GM23338 (cell line): Measurements from ENCODE around the gene RPS3A. TPM values are rescaled to one million over a fixed set of nuclear protein-coding genes. Genes with fewer than 3 reads are reported as not detected.

Experiments used
- ATAC-seq: fragments of 200-7000 bp; cut with Tn5 transposase; 3 replicates; pipeline ENCODE4 v1.9.1; 2020
- DNase-seq: peaks from one replicate; pipeline ENCODE4 v3.0.0-alpha.2; 2015; ENCODE audit warnings: low spot score
- H2AFZ ChIP-seq: fragments of 200-600 bp; sonication (generic); 2 replicates; pipeline ENCODE4 v1.8.0; 2016; ENCODE audit warnings: antibody characterized with exemption, mild to moderate bottlenecking, moderate library complexity
- H3F3A ChIP-seq: fragments of 200-600 bp; sonication (generic); replicated peaks from 2 replicates; pipeline ENCODE4 v1.8.0; 2017; ENCODE audit warnings: antibody characterized with exemption, mixed run types, low read depth
- H3K27ac ChIP-seq: fragments of 200-600 bp; sonication (generic); 2 replicates; pipeline ENCODE4 v1.6.1; 2016; ENCODE audit warnings: low read depth
- H3K27me3 ChIP-seq: fragments of 200-600 bp; sonication (generic); 2 replicates; pipeline ENCODE4 v1.8.0; 2016; ENCODE audit warnings: mild to moderate bottlenecking, mixed run types, moderate library complexity; ENCODE audit not compliant: insufficient read depth
- H3K36me3 ChIP-seq: fragments of 200-600 bp; sonication (generic); 2 replicates; pipeline ENCODE4 v1.8.0; 2016; ENCODE audit warnings: mild to moderate bottlenecking; ENCODE audit not compliant: insufficient read depth
- H3K4me1 ChIP-seq: fragments of 200-600 bp; sonication (generic); 2 replicates; pipeline ENCODE4 v1.8.0; 2016; ENCODE audit warnings: mild to moderate bottlenecking, moderate library complexity; ENCODE audit not compliant: insufficient read depth
- H3K4me2 ChIP-seq: fragments of 200-600 bp; sonication (generic); 2 replicates; pipeline ENCODE4 v1.7.1; 2017; ENCODE audit warnings: mixed run types
- H3K4me3 ChIP-seq: fragments of 200-600 bp; sonication (generic); 2 replicates; pipeline ENCODE4 v1.6.1; 2016; ENCODE audit warnings: mixed run types
- H3K79me2 ChIP-seq: fragments of 200-600 bp; sonication (generic); replicated peaks from 2 replicates; pipeline ENCODE4 v1.8.0; 2017; ENCODE audit warnings: mild to moderate bottlenecking; ENCODE audit not compliant: insufficient read depth
- H3K9me2 ChIP-seq: fragments of 200-600 bp; sonication (generic); 2 replicates; pipeline ENCODE4 v1.8.0; 2017; ENCODE audit not compliant: insufficient read depth
- H4K20me1 ChIP-seq: fragments of 200-600 bp; sonication (generic); replicated peaks from 2 replicates; pipeline ENCODE4 v1.8.0; 2017; ENCODE audit warnings: mild to moderate bottlenecking; ENCODE audit not compliant: insufficient read depth
- H3K27ac Mint-ChIP-seq: 2 replicates; pipeline ENCODE4 v1.8.0; 2020; ENCODE audit warnings: inconsistent platforms, mild to moderate bottlenecking, moderate library complexity, mixed read lengths
- H3K27me3 Mint-ChIP-seq: 3 replicates; pipeline ENCODE4 v1.8.0; 2022; ENCODE audit warnings: low read depth, mild to moderate bottlenecking, moderate library complexity, mixed read lengths, inconsistent platforms; ENCODE audit not compliant: insufficient read depth, poor library complexity
- H3K36me3 Mint-ChIP-seq: 3 replicates; pipeline ENCODE4 v1.8.0; 2021; ENCODE audit warnings: low read depth, mild to moderate bottlenecking, inconsistent platforms, moderate library complexity, mixed read lengths
- H3K4me1 Mint-ChIP-seq: 3 replicates; pipeline ENCODE4 v1.8.0; 2020; ENCODE audit warnings: mild to moderate bottlenecking, inconsistent platforms, mixed read lengths
- H3K4me3 Mint-ChIP-seq: 3 replicates; pipeline ENCODE4 v1.8.0; 2021; ENCODE audit warnings: moderate library complexity, mild to moderate bottlenecking, inconsistent platforms, mixed read lengths
- H3K9me3 Mint-ChIP-seq: 3 replicates; pipeline ENCODE4 v1.8.0; 2020; ENCODE audit warnings: moderate library complexity, mild to moderate bottlenecking, inconsistent platforms, mixed read lengths
- CREB1 ChIP-seq: fragments of 250-450 bp; sonication (Bioruptor Pico); IDR thresholded peaks from 2 replicates; pipeline ENCODE4 v1.5.0; 2020; ENCODE audit warnings: low read depth, mild to moderate bottlenecking, moderate library complexity
- CTCF ChIP-seq, 2 experiments: fragments of 200-600 bp in 1 of 2; sonication (generic) in 1 of 2; conservative IDR thresholded peaks; 2 replicates each; pipeline versions ENCODE4 v1.5.1 to v1.6.1; 2016 to 2017; ENCODE audit warnings: antibody characterized with exemption in 2 of 2, low read depth in 2 of 2, mild to moderate bottlenecking in 2 of 2, moderate library complexity in 1 of 2
- ETS1 ChIP-seq: IDR thresholded peaks from 2 replicates; pipeline ENCODE4 v1.6.1; 2016; ENCODE audit warnings: antibody characterized with exemption
- EZH2phosphoT487 ChIP-seq: fragments of 200-600 bp; sonication (generic); IDR thresholded peaks from one replicate; pipeline ENCODE4 v1.8.1; 2018; ENCODE audit warnings: antibody characterized with exemption; ENCODE audit not compliant: unreplicated experiment
- NANOG ChIP-seq: IDR thresholded peaks from 2 replicates; pipeline ENCODE4 v1.6.1; 2016; ENCODE audit warnings: antibody characterized with exemption, borderline replicate concordance
- STAT1 ChIP-seq: IDR thresholded peaks from one replicate; pipeline ENCODE4 v1.6.1; 2016; ENCODE audit warnings: antibody characterized with exemption; ENCODE audit not compliant: unreplicated experiment
- ZNF331 ChIP-seq: fragments of 250-450 bp; sonication (Bioruptor Pico); IDR thresholded peaks from 2 replicates; pipeline ENCODE4 v1.5.0; 2020; ENCODE audit warnings: low read depth, mild to moderate bottlenecking, moderate library complexity
- ZNF462 ChIP-seq: fragments of 250-450 bp; sonication (Bioruptor Pico); IDR thresholded peaks from 2 replicates; pipeline ENCODE4 v1.5.0; 2020; ENCODE audit warnings: mild to moderate bottlenecking, moderate library complexity
- polyA plus RNA-seq: library from polyadenylated mRNA; unstranded; fragments of >200 nt; fragmentation: Nextera tagmentation; extraction: Ambion mirVana; gene quantifications from 2 replicates; pipeline ENCODE4 v1.2.1, GENCODE V29; 2016
- total RNA-seq: library from RNA; depleted of rRNA; stranded (reverse); fragments of >200 nt; shearing (Covaris generic); gene quantifications from 2 replicates; pipeline ENCODE4 v1.2.3, GENCODE V29; 2014

Gene RPS3A
- total and polyA plus RNA-seq, 2 experiments from 2014 or later, result 2,486 to 3,506 TPM

GRCh38 chr4:151107063-151107462 is 7.6 kb downstream of the RPS3A start (continued):
- TF ChIP-seq ZNF462 (CRISPR knock-in tag), result no peak
- no peak for TF ChIP-seq STAT1
- no peak for TF ChIP-seq NANOG
- TF ChIP-seq EZH2phosphoT487, result no peak
- TF ChIP-seq CTCF (conservative IDR thresholded peaks at IDR 0.05; ENCODE audit: low read depth in 2 of 2), result no peak
- TF ChIP-seq CREB1, result no peak
- TF ChIP-seq ETS1, result no peak

GRCh38 chr4:151110236-151110635 is 10.8 kb downstream of the RPS3A start:
- Mint-ChIP-seq H3K27me3 (peaks cover 12% of the 10 kb centered on the region), H3K9me3 (peaks cover 3% of the 10 kb centered on the region; the same call in 1 of the 3 replicates), H3K4me3 (no peak overlapping the region), H3K36me3 (peaks cover 54% of the 10 kb centered on the region), H3K27ac (no peak overlapping the region), H3K4me1 (no peaks in the 10 kb centered on the region; the same call in 2 of the 3 replicates)
- Histone ChIP-seq H3K36me3 (peaks cover 17% of the 10 kb centered on the region), H3K27me3 (no peaks in the 10 kb centered on the region), H4K20me1 (peaks cover 9% of the 10 kb centered on the region; the same call in 1 of the 2 replicates), H3K79me2 (no peaks in the 10 kb centered on the region), H3K4me2 (no peak overlapping the region), H3K9me2 (peaks cover 4% of the 10 kb centered on the region; the same call in 1 of the 2 replicates), H3K4me1 (no peaks in the 10 kb centered on the region), H3K4me3 (no peak overlapping the region), H3F3A (peaks cover 40% of the 10 kb centered on the region), H3K27ac (no peak overlapping the region), H2AFZ (no peak overlapping the region)
- no peak for ATAC-seq
- DNase-seq, result no peak
- TF ChIP-seq ZNF331 (CRISPR knock-in tag), result no peak
